Inflammatory macrophage (primary cell): ENCODE results near the gene LRP5.
"Not testable (repeated sequence)": the region's sequence is repeated elsewhere in the genome, so short reads cannot be mapped to it uniquely, and the experiment has no call there.

ENCODE experiments used
- DNase-seq, 2 donors: peaks; one replicate each; pipeline ENCODE4 v3.0.0-alpha.2; 2020 to 2022

LRP5 gene

GRCh38 chr11:68329536-68329935 is 17.1 kb downstream of the LRP5 start:
- no peak for DNase-seq

- DNase-seq, result no peak
These were observed 17.7 kb downstream of the LRP5 start for GRCh38 chr11:68329978-68330699.

- no peak for DNase-seq
These were observed 18.4 kb downstream of the LRP5 start for GRCh38 chr11:68330700-68331337.

- no peak for DNase-seq
These were observed 19.1 kb downstream of the LRP5 start for GRCh38 chr11:68331338-68331947.

- DNase-seq, result no peak
These were observed 19.8 kb downstream of the LRP5 start for GRCh38 chr11:68332186-68332585.

GRCh38 chr11:68333173-68333572 is 20.8 kb downstream of the LRP5 start:
- no peak for DNase-seq

- no peak for DNase-seq
These were observed 22.5 kb downstream of the LRP5 start for GRCh38 chr11:68334923-68335322.

- DNase-seq, result peak; percentile 56 to 72
These were observed 23.3 kb downstream of the LRP5 start for GRCh38 chr11:68335683-68336082.

GRCh38 chr11:68336716-68337115 is 24.3 kb downstream of the LRP5 start:
- DNase-seq, result no peak

GRCh38 chr11:68337399-68337835 is 25.0 kb downstream of the LRP5 start:
- peak; percentile 88 to 96 for DNase-seq

GRCh38 chr11:68338051-68338780 is 25.8 kb downstream of the LRP5 start:
- DNase-seq, result no peak

- no peak for DNase-seq
These were observed 27.8 kb downstream of the LRP5 start for GRCh38 chr11:68340003-68340767.

- no peak for DNase-seq
These were observed 28.6 kb downstream of the LRP5 start for GRCh38 chr11:68340784-68341556.

- no peak for DNase-seq
These were observed 29.4 kb downstream of the LRP5 start for GRCh38 chr11:68341557-68342458.

GRCh38 chr11:68342459-68343158 is 30.2 kb downstream of the LRP5 start:
- DNase-seq, result no peak

- no peak for DNase-seq
These were observed 31.4 kb downstream of the LRP5 start for GRCh38 chr11:68343761-68344256.

- DNase-seq, result not testable (repeated sequence)
These were observed 32.4 kb downstream of the LRP5 start for GRCh38 chr11:68344821-68345220.

GRCh38 chr11:68345776-68346461 is 33.5 kb downstream of the LRP5 start:
- DNase-seq, result no peak

- DNase-seq, result no peak
These were observed 34.0 kb downstream of the LRP5 start for GRCh38 chr11:68346462-68346790.
